ENCODE data around the gene TMEM54. TPM values are rescaled to one million over a fixed set of nuclear protein-coding genes. Genes with fewer than 3 reads are reported as not detected.

Gene TMEM54
- total and polyA plus RNA-seq, 9 of the 15 experiments (the other 6 are each of a cell fraction or from before 2014, with no cell fraction given), result 1.00 to 16.2 (median 8.2) TPM

DNA sequence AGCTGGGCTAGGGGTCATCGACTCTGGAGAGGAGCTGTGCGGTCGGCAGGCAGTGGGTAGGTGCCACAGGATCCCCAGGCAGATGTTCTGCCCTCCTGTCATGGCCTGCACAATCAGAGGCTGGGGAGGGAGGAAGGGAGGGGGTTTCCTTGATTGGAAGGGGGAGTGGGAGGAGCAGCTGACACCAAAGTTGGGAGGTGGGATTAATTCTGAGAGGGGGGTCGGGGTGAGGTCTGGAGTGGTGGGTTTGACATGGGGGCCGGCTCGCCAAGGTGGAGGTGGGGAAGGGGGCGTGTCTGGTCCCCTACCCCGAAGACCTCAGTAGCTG, 15.5 kb downstream of the TMEM54 start:
- peaks cover 9 to 57% of the 10 kb centered on the region in 2 experiments; a peak in 4 of 5 replicates for H3K27me3 ChIP-seq (ENCODE audit: control insufficient read depth in 2 of 2, insufficient read depth in 2 of 2, low read length in 2 of 2)
- no peak overlapping the region for H3K27ac ChIP-seq (ENCODE audit: extremely low read depth, low read depth, low read length)
- no peaks in the 10 kb centered on the region for H3K79me2 ChIP-seq (ENCODE audit: control insufficient read depth, insufficient read depth, low read length)
- no peaks in the 10 kb centered on the region for H3K36me3 ChIP-seq (ENCODE audit: control insufficient read depth, insufficient read depth, low read length)
- intact Hi-C loops (cut with micrococcal nuclease), result no loop called here
- TF ChIP-seq ZNF274 (IDR thresholded peaks at IDR 0.05; ENCODE audit: borderline replicate concordance, low read depth, low read length), result no peak
- TF ChIP-seq EZH2 (IDR thresholded peaks at IDR 0.05; ENCODE audit: borderline replicate concordance, low read depth, low read length), result no peak
- no peak for TF ChIP-seq ZNF445 (CRISPR knock-in tag; IDR thresholded peaks at IDR 0.05; ENCODE audit: low read depth)
- no peak for TF ChIP-seq SIN3A (IDR thresholded peaks at IDR 0.05; ENCODE audit: borderline replicate concordance in 2 of 2, control insufficient read depth in 1 of 2, low read depth in 2 of 2, low read length in 2 of 2)
- H2AFZ ChIP-seq (ENCODE audit: low read depth, low read length), result no peak overlapping the region
- H3K4me2 ChIP-seq (ENCODE audit: insufficient read depth, low read length), result no peak overlapping the region
- in situ Hi-C loops (cut with MboI), result loop anchor here (25.0 kb wide), 1 partner anchor 727 kb away; no protein-coding TSS in a partner anchor
- no peak for FAIRE-seq
- CTCF ChIA-PET (ENCODE audit: low intra/inter-chr PET ratio), result interaction anchor here (0.6 kb wide), 1 partner anchor 9 kb away, joined by 3 read pairs; no protein-coding TSS in a partner anchor
- H3K4me1 ChIP-seq (replicated peaks in 1 of 2; ENCODE audit: control insufficient read depth in 2 of 2, insufficient read depth in 2 of 2, low read length in 2 of 2), result peaks cover 0 to 25% of the 10 kb centered on the region in 2 experiments; a peak in 3 of 5 replicates
- H4K20me1 ChIP-seq (replicated peaks; ENCODE audit: control insufficient read depth, insufficient read depth, low read length), result peaks cover 37% of the 10 kb centered on the region
- H3K9ac ChIP-seq (ENCODE audit: insufficient read depth in 1 of 2, low read depth in 2 of 2, low read length in 2 of 2), result no peak overlapping the region
- no peak for ATAC-seq
- no peaks in the 10 kb centered on the region for H3K9me3 ChIP-seq (replicated peaks; ENCODE audit: control insufficient read depth, insufficient read depth, low read depth, low read length)
- WGBS (ENCODE audit: insufficient coverage, low coverage, missing lambda C conversion rate), result 13% methylated on average over 8 of the region's 8 CpGs
- H3K9me1 ChIP-seq (ENCODE audit: control insufficient read depth, insufficient read depth, low read length), result no peaks in the 10 kb centered on the region
- H3K4me3 ChIP-seq, result no peak overlapping the region
- no TSS peak for BruUV-seq (replicated peaks)
- DNase-seq (ENCODE audit: extremely low read depth in 1 of 4, low spot score in 3 of 4), result no peak
- POLR2A ChIA-PET, result interaction anchor here (0.6 kb wide), 4 partner anchors 106 to 456 kb away, joined by 3 read pairs; no protein-coding TSS in a partner anchor

DNA sequence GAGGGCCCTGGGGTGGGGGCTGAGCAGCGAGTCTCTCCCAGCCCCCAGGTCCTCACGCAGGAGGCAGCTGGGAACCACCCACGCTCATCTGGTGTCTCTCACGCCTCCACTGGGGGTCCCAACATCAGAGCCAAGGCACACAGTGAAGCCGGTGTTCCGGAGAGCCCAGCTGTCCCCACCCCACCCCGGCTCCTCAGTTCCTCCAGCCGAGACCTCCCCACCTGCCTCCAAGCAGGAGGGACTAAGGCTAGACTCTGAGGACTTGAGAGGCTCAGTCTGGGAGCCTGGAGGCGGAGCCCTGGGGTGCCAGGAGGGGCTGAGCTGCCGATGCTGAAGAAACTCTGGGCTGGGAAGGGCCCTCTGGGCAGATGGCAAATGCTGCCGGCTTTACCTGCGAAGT, 16.5 kb downstream of the TMEM54 start:
- Histone ChIP-seq H3K36me3 (ENCODE audit: control insufficient read depth, insufficient read depth, low read length) (no peaks in the 10 kb centered on the region), H2AFZ (ENCODE audit: low read depth, low read length) (no peak overlapping the region)

More for the DNA sequence above, 16.5 kb downstream of the TMEM54 start:
- no peaks in the 10 kb centered on the region for H3K9me1 ChIP-seq (ENCODE audit: control insufficient read depth, insufficient read depth, low read length)
- 6% methylated on average over 9 of the region's 12 CpGs for WGBS (ENCODE audit: insufficient coverage, low coverage, missing lambda C conversion rate)
- ATAC-seq (no peak), FAIRE-seq (no peak), DNase-seq (ENCODE audit: extremely low read depth in 1 of 4, low spot score in 3 of 4) (no peak)
- H3K4me1 ChIP-seq (replicated peaks in 1 of 2; ENCODE audit: control insufficient read depth in 2 of 2, insufficient read depth in 2 of 2, low read length in 2 of 2), result peaks cover 0 to 25% of the 10 kb centered on the region in 2 experiments; a peak in 3 of 5 replicates
- ChIA-PET CTCF (ENCODE audit: low intra/inter-chr PET ratio) (no interaction called here), POLR2A (interaction anchor here (0.9 kb wide), 1 partner anchor 10 kb away, joined by 3 read pairs; no protein-coding TSS in a partner anchor)
- peaks cover 7 to 53% of the 10 kb centered on the region in 2 experiments; a peak in 4 of 5 replicates for H3K27me3 ChIP-seq (ENCODE audit: control insufficient read depth in 2 of 2, insufficient read depth in 2 of 2, low read length in 2 of 2)
- H3K4me2 ChIP-seq (ENCODE audit: insufficient read depth, low read length), result no peak overlapping the region
- intact Hi-C loops (cut with micrococcal nuclease), result no loop called here
- H3K27ac ChIP-seq (ENCODE audit: extremely low read depth, low read depth, low read length), result no peak overlapping the region
- BruUV-seq (replicated peaks), result no TSS peak
- no peak overlapping the region for H3K9ac ChIP-seq (ENCODE audit: insufficient read depth in 1 of 2, low read depth in 2 of 2, low read length in 2 of 2)
- peaks cover 32% of the 10 kb centered on the region for H4K20me1 ChIP-seq (replicated peaks; ENCODE audit: control insufficient read depth, insufficient read depth, low read length)
- TF ChIP-seq ZNF324 (CRISPR knock-in tag; IDR thresholded peaks at IDR 0.05), result no peak
- no peak for TF ChIP-seq BRCA1 (IDR thresholded peaks at IDR 0.05)
- TF ChIP-seq BRCA1 (CRISPR knock-in tag; IDR thresholded peaks at IDR 0.05), result no peak
- no peak for TF ChIP-seq CBX8 (IDR thresholded peaks at IDR 0.05; ENCODE audit: borderline replicate concordance, extremely low read depth, low read depth, low read length, poor library complexity, severe bottlenecking)
- no peak for TF ChIP-seq ZNF76 (CRISPR knock-in tag; IDR thresholded peaks at IDR 0.05; ENCODE audit: borderline replicate concordance)
- no peak for TF ChIP-seq SRSF1 (IDR thresholded peaks at IDR 0.05; ENCODE audit: low read depth, low read length)
- TF ChIP-seq ESRRA (IDR thresholded peaks at IDR 0.05; ENCODE audit: borderline replicate concordance, low read depth), result no peak
- no peak for TF ChIP-seq MAFK (IDR thresholded peaks at IDR 0.05; ENCODE audit: low read length)
- in situ Hi-C loops (cut with MboI), result loop anchor here (25.0 kb wide), 1 partner anchor 728 kb away; no protein-coding TSS in a partner anchor
- no peaks in the 10 kb centered on the region for H3K9me3 ChIP-seq (replicated peaks; ENCODE audit: control insufficient read depth, insufficient read depth, low read depth, low read length)
- no peak overlapping the region for H3K4me3 ChIP-seq
- H3K79me2 ChIP-seq (ENCODE audit: control insufficient read depth, insufficient read depth, low read length), result no peaks in the 10 kb centered on the region

Measured in K562 (cell line).